GM12874 (cell line): ENCODE data around the gene ROBO3.

ENCODE experiments used
- CTCF ChIP-seq: IDR thresholded peaks from 2 replicates; pipeline ENCODE4 v1.5.1; 2011; ENCODE audit warnings: low read depth, mild to moderate bottlenecking, control low read depth, low read length, moderate library complexity; ENCODE audit not compliant: insufficient read depth

The ROBO3 gene

GRCh38 chr11:124865181-124865901 lies at the start of gene ROBO3:
Gene ROBO3, plus strand, starts transcription at chr11:124865432. Its CDS starts 146 bp downstream, at chr11:124865578.
- TF ChIP-seq CTCF, result no peak

- TF ChIP-seq CTCF, result no peak
Measured at GRCh38 chr11:124817036-124817435, 48.2 kb upstream of the ROBO3 start.

- no peak for TF ChIP-seq CTCF
Measured at GRCh38 chr11:124821995-124822730, 43.1 kb upstream of the ROBO3 start.

- no peak for TF ChIP-seq CTCF
Measured at GRCh38 chr11:124823512-124824376, 41.5 kb upstream of the ROBO3 start.

GRCh38 chr11:124825876-124826275 lies 39.4 kb upstream of the ROBO3 start:
- TF ChIP-seq CTCF, result no peak

- no peak for TF ChIP-seq CTCF
Measured at GRCh38 chr11:124829986-124830385, 35.2 kb upstream of the ROBO3 start.

- TF ChIP-seq CTCF, result no peak
Measured at GRCh38 chr11:124830749-124831148, 34.5 kb upstream of the ROBO3 start.
